HG03565 (cell line): ENCODE results near the gene UNC119B.

Experiments
- ATAC-seq: cut with Tn5 transposase; IDR thresholded peaks from one replicate; pipeline ENCODE4 v1.9.1; 2021; ENCODE audit warnings: mild to moderate bottlenecking, moderate library complexity; ENCODE audit not compliant: unreplicated experiment

The UNC119B gene

GRCh38 chr12:120687578-120688289 is 22.5 kb upstream of the UNC119B start:
- ATAC-seq: no peak

GRCh38 chr12:120688527-120689071 is 21.7 kb upstream of the UNC119B start:
- no peak for ATAC-seq

GRCh38 chr12:120689397-120690082 is 20.7 kb upstream of the UNC119B start:
- ATAC-seq: no peak

GRCh38 chr12:120690083-120690450 is 20.2 kb upstream of the UNC119B start:
- no peak for ATAC-seq

- ATAC-seq: no peak
Observed at GRCh38 chr12:120690978-120691377, 19.3 kb upstream of the UNC119B start.

- ATAC-seq: no peak
Observed at GRCh38 chr12:120692524-120693033, 17.7 kb upstream of the UNC119B start.

- no peak for ATAC-seq
Observed at GRCh38 chr12:120693848-120694247, 16.4 kb upstream of the UNC119B start.

- no peak for ATAC-seq
Observed at GRCh38 chr12:120696626-120697025, 13.6 kb upstream of the UNC119B start.

- ATAC-seq: no peak
Observed at GRCh38 chr12:120697344-120697743, 12.9 kb upstream of the UNC119B start.

- ATAC-seq: no peak
Observed at GRCh38 chr12:120698665-120699064, 11.6 kb upstream of the UNC119B start.

- no peak for ATAC-seq
Observed at GRCh38 chr12:120699553-120699952, 10.7 kb upstream of the UNC119B start.

- ATAC-seq: no peak
Observed at GRCh38 chr12:120700886-120701285, 9.4 kb upstream of the UNC119B start.

- ATAC-seq: no peak
Observed at GRCh38 chr12:120702637-120703036, 7.6 kb upstream of the UNC119B start.

- ATAC-seq: no peak
Observed at GRCh38 chr12:120703311-120703942, 6.8 kb upstream of the UNC119B start.

- no peak for ATAC-seq
Observed at GRCh38 chr12:120705618-120706017, 4.6 kb upstream of the UNC119B start.

GRCh38 chr12:120706029-120706428 is 4.2 kb upstream of the UNC119B start:
- no peak for ATAC-seq

- no peak for ATAC-seq
Observed at GRCh38 chr12:120708651-120709050, 1.6 kb upstream of the UNC119B start.

- peak; percentile 19 for ATAC-seq
Observed at GRCh38 chr12:120710805-120711296, 593 bp downstream of the UNC119B start.

GRCh38 chr12:120711411-120711810 is 1.2 kb downstream of the UNC119B start:
- no peak for ATAC-seq

- ATAC-seq: no peak
Observed at GRCh38 chr12:120712610-120713009, 2.4 kb downstream of the UNC119B start.

GRCh38 chr12:120713861-120714482 is 3.7 kb downstream of the UNC119B start:
- ATAC-seq: no peak
